AG04449 (cell line): ENCODE measurements around the gene PTPN11.
"Not testable (repeated sequence)": the region's sequence is repeated elsewhere in the genome, so short reads cannot be mapped to it uniquely, and the experiment has no call there.

Source experiments
- CTCF ChIA-PET: fragments of 350-600 bp; formaldehyde crosslinking; extraction: SDS; loops from one replicate; lab custom pipeline; 2021; ENCODE audit warnings: antibody characterized with exemption; lab: Yijun Ruan, JAX
- POLR2A ChIA-PET: fragments of 400-600, 350-600 bp; formaldehyde crosslinking; extraction: SDS; loops from one replicate; lab custom pipeline; 2020; ENCODE audit warnings: antibody characterized with exemption, inconsistent platforms; lab: Yijun Ruan, JAX
- DNase-seq: peaks from one replicate; pipeline ENCODE4 v3.0.0-alpha.2; 2010; ENCODE audit warnings: low read depth, low spot score
- H3K4me3 ChIP-seq: 2 replicates; pipeline ENCODE4 v1.5.1; 2011; ENCODE audit warnings: low read depth, mild to moderate bottlenecking, control low read depth, low read length
- TF ChIP-seq, protein P1 (sequence below): IDR thresholded peaks from one replicate; pipeline ENCODE4 v1.5.1; 2011; ENCODE audit warnings: mild to moderate bottlenecking, moderate library complexity, low read length, control low read depth, inconsistent platforms; ENCODE audit not compliant: insufficient read depth; ENCODE audit errors: missing control alignments

Gene PTPN11

DNA sequence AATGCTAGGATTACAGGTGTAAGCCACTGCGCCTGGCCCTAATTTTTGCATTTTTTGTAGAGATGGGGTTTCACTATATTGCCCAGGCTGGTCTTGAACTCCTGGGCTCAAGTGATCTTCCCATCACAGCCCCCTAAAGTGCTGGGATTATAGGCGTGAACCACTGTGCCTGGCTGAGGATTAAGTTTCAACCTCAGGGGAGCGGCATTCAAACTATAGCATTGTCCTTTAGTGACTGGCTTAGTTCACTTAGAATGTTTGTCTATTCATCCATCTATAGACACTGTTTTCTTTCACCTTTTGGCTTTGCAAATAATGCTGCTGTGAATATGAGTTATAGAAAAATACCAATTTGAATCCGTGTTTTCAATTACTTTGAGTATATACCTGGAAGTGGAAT, 25.2 kb downstream of the PTPN11 start:
- ChIA-PET POLR2A (no interaction called here), CTCF (no interaction called here)
- no peak for DNase-seq
- no peak overlapping the region for H3K4me3 ChIP-seq
- TF ChIP-seq, protein P1, sequence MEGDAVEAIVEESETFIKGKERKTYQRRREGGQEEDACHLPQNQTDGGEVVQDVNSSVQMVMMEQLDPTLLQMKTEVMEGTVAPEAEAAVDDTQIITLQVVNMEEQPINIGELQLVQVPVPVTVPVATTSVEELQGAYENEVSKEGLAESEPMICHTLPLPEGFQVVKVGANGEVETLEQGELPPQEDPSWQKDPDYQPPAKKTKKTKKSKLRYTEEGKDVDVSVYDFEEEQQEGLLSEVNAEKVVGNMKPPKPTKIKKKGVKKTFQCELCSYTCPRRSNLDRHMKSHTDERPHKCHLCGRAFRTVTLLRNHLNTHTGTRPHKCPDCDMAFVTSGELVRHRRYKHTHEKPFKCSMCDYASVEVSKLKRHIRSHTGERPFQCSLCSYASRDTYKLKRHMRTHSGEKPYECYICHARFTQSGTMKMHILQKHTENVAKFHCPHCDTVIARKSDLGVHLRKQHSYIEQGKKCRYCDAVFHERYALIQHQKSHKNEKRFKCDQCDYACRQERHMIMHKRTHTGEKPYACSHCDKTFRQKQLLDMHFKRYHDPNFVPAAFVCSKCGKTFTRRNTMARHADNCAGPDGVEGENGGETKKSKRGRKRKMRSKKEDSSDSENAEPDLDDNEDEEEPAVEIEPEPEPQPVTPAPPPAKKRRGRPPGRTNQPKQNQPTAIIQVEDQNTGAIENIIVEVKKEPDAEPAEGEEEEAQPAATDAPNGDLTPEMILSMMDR: no peak

DNA sequence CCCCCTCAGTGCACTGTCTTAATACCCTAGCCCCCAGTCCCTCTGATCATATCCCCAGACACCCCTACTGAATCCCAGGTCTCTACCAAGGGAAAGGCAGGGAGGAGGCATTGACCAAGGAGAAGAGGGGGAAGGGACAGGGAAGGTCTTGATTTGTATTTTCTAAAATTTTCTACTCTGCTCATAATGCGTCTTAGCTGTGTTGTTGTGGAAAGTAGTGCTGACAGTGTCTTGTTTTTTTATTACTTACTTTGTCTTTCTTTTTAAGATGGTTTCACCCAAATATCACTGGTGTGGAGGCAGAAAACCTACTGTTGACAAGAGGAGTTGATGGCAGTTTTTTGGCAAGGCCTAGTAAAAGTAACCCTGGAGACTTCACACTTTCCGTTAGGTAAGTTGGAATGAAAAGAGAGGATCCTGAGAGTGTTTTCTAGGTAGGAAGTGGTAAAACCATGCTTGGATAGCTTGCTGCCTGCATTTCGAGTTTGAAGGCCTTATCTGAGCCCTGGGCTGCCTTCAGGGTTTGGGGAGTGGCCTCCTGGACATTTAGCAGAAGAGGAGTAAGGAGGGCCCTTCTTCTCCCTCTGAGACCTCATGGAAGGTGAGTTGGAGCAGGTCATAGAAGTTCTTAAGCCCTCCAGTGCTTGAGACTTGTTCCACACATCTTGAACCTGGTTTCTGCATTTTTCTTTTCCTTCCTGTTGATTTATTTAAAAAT, 27.4 kb downstream of the PTPN11 start:
- TF ChIP-seq, protein P1: no peak
- ChIA-PET POLR2A (no interaction called here), CTCF (no interaction called here)
- no peak overlapping the region for H3K4me3 ChIP-seq
- DNase-seq: no peak

DNA sequence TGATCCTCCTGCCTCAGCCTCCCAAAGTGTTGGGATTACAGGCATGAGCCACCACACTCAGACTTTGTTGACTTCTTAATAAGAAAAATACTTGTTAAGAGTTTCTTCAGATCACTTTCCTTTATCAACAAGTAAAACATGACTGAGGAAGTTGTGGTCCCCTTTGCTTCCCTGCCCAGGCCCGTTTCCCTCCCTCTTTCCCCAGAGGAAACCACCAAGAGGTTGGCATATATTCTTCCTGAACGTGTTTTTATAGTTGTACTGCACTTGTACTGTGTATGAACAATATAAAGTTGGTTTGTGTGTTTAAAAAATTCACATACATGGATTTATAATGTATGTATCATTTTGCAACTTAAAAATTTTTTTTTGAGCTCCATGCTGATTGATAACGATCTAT, 28.4 kb downstream of the PTPN11 start:
- POLR2A ChIA-PET: no interaction called here
- CTCF ChIA-PET: no interaction called here
- no peak overlapping the region for H3K4me3 ChIP-seq
- DNase-seq: no peak
- TF ChIP-seq, protein P1: no peak

DNA sequence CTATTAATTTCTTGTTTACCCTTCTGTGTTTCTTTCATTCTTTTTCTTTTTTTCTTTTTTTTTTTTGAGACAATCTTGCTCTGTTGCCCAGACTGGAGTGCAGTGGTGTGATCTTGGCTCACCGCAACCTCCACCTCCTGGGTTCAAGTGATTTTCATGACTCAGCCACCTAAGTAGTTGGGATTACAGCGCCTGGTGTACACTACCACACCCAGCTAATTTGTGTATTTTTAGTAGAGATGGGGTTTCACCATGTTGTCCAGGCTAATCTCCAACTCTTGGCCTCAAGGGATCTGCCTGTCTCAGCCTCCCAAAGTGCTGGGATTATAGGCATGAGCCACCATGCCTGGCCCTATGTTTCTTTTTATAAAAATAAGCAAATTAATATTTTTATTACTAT, 29.4 kb downstream of the PTPN11 start:
- DNase-seq, CTCF ChIA-PET, H3K4me3 ChIP-seq, POLR2A ChIA-PET: not testable (repeated sequence)

DNA sequence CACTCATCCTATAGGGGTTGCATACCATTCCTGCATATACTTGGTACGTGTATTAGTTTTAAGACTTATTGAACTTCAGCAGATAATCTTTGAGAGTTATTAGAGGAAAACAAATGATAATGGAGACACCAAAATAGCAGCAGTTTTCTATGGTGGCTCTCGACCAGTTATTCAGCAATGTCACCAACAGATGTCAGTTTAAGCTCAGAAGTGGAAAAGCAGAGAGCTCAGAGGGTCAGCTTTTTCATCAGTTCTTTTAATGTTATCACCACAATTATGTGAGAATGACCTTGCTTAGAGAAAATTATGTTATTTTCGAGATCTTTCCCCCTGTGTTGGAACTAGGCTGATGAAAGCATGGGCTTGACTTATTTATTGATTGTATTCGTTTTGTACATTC, 32.0 kb downstream of the PTPN11 start:
- DNase-seq: no peak
- POLR2A ChIA-PET: no interaction called here

DNA sequence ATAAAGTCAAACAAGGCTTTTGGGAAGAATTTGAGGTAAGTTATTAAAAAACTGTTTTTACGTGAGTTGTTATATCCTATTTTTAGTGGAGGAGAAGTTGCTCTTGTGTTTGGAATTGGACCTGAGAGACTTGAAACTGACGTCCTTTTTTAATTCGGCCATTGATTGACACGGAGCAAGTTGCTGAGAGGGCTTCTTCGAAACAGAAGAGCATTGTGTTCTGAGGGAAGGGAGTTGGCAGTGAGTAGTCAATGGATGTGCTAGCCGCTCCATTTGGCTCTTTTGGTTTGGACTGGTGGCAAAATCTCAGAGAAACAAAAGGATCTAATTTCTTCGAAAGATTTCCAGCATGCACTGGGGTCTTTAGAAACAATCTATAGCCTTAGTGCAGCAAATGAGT, 37.3 kb downstream of the PTPN11 start:
- CTCF ChIA-PET: no interaction called here
- H3K4me3 ChIP-seq: no peak overlapping the region
- TF ChIP-seq, protein P1: no peak
- DNase-seq: no peak
- POLR2A ChIA-PET: no interaction called here

More for the DNA sequence above, 32.0 kb downstream of the PTPN11 start:
- H3K4me3 ChIP-seq: no peak overlapping the region
- CTCF ChIA-PET: no interaction called here
- TF ChIP-seq, protein P1: no peak

DNA sequence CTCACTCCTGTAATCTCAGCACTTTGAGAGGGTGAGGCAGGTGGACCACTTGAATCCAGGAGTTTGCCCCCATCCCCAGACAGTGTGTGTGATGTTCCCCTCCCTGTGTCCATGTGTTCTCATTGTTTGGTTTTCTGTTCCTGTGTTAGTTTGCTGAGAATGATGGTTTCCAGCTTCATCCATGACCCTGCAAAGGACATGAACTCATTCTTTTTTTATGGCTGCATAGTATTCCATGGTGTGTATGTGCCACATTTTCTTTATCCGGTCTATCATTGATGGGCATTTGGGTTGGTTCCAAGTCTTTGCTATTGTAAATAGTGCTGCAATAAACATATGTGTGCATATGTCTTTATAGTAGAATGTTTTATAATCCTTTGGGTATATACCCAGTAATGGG, 38.4 kb downstream of the PTPN11 start:
- H3K4me3 ChIP-seq, CTCF ChIA-PET, DNase-seq, POLR2A ChIA-PET: not testable (repeated sequence)
